ENCODE measurements around the gene ADAMTS17.

The ADAMTS17 gene

DNA sequence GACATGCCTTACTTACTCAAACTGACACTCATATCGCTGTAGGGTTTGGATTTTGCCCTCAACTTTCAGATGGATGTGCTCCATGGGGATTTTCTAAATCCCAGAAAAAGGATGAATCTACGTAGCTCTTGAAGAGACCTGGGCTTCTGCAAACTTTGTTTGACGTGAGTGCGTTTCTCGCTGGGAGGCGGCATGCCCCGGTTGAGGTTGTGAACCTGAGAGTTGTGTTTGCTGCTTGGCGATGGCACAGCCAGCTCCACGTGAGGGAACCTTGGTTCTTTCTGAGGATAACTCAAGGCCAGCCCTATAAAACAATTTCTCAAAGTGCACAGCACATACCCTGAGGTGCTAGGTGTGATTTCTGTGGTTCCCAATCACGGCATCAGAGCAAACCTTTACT lies 209.5 kb downstream of the ADAMTS17 start:
- no peak for DNase-seq
- in situ Hi-C loops (cut with HindIII; ENCODE audit: low pct_ligation_motif_present, low pct_unique_long_range_greater_than_20kb, low sequenced_read_pairs), result no loop called here

DNA sequence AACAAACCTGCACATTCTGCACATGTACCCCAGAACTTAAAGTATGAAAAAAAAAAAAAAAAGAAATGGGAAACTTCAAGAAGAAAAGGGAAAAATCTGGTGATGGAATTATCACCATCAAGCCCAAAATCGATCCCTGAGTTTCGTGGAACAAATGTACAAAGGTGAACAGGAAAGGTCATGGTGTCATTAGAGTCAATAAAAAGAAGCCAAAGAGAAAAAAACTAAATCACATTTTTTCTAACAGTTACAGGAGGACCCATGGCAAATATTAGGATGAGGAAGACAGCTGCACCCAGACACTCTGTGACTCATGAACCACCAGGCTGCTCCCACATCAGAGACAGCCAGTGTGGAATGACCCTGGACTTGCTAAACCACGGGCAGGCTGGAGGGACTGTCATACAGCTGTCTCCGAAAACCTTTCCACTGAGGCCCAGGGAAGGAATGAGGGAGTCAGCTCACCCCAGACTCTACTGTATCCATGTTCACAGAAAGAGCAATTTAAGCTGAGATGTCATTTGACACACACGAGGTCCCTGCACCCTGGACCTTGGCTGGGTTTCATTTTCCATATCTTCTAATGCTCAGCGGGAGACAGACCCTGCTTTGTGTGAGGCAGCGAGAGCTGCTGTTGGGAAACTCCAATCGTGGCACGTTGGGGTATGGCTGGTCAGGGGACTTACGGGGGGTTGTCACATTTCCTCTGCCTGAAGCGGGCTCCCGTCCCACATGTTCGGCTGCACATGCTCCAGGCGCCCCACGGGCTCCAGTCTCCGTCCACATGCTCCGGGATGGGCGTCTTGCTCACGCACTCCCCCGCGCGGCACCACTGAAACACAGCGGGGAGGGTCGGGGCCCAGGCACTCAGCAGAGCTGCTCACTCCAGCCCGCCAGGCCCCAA lies 210.2 kb downstream of the ADAMTS17 start:
- no peak for DNase-seq
- in situ Hi-C loops (cut with HindIII; ENCODE audit: low pct_ligation_motif_present, low pct_unique_long_range_greater_than_20kb, low sequenced_read_pairs), result no loop called here

DNA sequence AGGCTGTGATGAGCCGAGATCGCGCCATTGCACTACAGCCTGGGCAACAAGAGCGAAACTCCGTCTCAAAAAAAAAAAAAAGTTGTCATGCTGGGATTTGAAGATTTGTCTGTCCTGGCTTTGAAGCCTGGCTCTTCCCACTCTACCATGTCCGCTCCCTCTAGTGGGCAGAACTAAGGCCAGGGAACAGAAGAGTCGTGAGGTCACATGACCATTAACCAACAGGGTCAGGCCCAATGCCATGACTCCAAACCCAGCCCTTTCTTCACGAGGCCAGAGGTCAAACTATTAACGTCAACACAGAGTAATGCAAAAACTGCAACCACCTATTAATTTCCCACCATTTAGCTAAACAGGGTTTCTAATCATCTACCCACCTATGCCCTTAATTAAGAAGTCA lies 212.1 kb downstream of the ADAMTS17 start:
- DNase-seq, result no peak
- in situ Hi-C loops (cut with HindIII; ENCODE audit: low pct_ligation_motif_present, low pct_unique_long_range_greater_than_20kb, low sequenced_read_pairs), result no loop called here

DNA sequence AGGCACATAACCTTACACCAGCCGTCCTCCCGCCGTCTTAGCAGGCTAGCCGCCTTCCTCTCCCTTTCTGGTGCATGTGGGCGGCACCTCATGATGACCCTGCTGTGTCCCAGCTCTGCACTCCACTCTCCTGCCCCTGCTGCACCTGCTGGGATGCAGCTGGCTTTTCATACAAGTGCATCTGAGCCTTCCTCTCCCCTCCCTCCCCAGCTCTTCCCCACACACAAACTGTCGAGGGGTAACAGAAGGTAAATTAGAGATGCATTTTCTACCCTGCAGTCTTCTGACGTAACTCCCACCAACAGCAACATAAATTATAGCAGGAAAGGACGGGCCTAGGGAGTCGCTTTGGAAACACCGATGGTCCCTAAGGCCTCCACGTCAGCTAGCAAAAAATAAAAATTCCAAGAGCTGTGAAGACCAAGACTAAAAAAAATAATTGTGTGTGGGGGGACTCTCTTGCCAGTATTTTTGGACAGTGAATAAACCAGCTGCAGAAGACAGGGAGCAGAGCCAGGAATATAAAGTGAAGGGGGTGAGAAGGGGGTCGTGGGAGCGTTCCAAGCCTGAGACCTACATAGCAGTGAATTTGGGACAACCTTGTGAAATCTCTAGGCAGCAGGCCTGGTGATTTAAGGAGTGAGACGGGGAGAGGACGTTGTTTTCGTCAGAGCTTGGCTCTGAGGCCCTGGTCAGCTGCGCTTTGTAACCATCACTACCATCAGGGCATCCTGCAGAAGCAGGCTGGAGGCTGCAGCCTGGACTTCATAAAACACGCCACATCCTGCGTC lies 216.2 kb downstream of the ADAMTS17 start:
- in situ Hi-C loops (cut with HindIII; ENCODE audit: low pct_ligation_motif_present, low pct_unique_long_range_greater_than_20kb, low sequenced_read_pairs), result no loop called here

DNA sequence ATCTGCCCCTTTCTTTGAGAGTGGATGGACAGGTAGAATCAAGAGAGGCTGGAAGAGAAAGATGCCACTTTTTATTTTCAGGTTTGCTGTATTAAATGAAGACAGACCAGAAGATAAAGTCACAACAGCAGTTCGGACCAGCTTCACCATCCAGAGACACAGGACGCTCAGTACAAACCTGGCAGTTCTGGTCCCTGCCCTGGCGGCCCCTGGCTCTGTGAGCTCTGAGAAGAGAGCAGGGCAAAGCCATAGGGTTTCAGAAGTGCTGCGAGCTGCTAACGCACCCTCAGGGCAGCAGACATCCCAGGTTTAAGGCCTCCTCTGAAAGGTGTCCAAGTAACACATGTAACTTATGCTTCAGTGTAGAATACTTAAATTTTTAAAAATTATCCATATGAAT lies 216.8 kb downstream of the ADAMTS17 start:
- DNase-seq, result no peak
- in situ Hi-C loops (cut with HindIII; ENCODE audit: low pct_ligation_motif_present, low pct_unique_long_range_greater_than_20kb, low sequenced_read_pairs), result no loop called here

More for the DNA sequence above, 216.2 kb downstream of the ADAMTS17 start:
- no peak for DNase-seq

DNA sequence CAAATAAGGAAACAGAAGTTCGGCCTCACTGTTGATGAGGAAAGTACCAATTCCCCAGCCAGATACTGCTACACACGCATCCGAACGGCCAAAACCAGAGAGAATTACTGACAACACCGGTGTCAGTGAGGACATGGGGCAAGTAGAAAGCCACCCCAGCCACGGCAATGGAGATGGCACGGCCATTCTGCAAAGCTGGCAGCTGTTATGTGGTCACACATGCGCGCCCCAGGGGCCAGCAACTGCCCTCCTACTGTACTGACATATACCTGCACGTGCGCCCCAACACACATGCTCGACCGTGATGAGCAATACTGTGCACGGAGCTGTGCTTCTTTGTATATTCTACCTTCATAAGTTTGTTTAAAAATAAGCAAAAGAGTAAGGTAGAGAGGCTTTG lies 217.4 kb downstream of the ADAMTS17 start:
- no peak for DNase-seq
- in situ Hi-C loops (cut with HindIII; ENCODE audit: low pct_ligation_motif_present, low pct_unique_long_range_greater_than_20kb, low sequenced_read_pairs), result no loop called here

DNA sequence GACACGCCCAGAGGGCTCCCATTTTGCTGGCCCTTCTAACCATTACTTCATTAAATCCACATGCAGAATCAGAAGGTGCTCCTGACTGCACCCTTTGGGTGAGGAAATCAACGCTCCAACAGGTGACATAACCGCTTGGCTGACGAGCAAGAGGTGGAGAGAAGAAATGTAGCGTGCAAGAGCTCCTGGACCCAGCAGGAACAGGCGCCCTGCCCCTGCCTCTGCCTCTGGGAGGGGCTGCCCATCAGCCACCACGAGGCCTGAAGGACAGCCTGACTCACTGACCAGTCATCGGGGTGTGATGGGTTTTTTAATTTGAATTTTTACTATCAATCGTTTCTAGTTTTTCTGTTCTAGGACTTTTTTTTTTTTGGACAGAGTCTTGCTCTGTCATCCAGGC lies 218.2 kb downstream of the ADAMTS17 start:
- in situ Hi-C loops (cut with HindIII; ENCODE audit: low pct_ligation_motif_present, low pct_unique_long_range_greater_than_20kb, low sequenced_read_pairs), result no loop called here
- no peak for DNase-seq

DNA sequence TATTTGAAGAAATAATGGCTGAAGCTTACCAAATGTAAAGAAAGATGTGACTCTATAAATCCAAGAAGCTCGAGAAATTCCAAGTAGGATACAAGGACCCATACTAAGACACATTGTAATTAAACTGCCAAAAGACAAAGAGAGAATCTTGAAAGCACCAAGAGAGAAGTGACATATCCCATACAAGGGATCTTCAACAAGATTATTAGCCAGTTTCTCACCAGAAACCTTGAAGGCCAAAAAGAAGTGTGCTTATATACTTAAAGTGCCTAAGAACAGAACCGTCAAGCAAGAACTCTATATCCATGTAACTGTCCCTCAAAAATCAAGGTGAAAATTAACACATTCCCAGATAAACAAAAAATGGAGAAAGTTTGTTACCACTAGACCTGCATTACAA lies 220.5 kb downstream of the ADAMTS17 start:
- no peak for DNase-seq
- in situ Hi-C loops (cut with HindIII; ENCODE audit: low pct_ligation_motif_present, low pct_unique_long_range_greater_than_20kb, low sequenced_read_pairs), result no loop called here

DNA sequence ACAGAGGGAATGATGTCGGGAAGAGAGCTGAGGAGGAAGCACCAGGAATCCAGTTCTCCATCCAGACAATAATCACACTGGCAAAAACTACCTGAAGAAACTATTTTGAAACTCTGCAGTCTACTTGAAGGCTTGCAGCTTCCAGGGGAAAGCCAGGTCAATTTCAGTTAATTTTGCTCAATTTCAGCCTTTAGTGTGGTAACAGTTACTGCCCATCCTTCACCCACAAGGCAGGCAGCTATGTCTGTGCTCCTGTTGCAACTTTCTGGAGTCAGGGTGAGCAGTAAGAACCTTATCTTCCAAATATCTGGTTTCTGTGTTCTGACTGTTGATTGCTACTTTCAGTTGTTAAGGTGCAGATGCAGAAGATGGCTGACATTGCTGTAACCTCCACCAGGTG lies 221.7 kb downstream of the ADAMTS17 start:
- in situ Hi-C loops (cut with HindIII; ENCODE audit: low pct_ligation_motif_present, low pct_unique_long_range_greater_than_20kb, low sequenced_read_pairs), result no loop called here
- DNase-seq, result no peak

DNA sequence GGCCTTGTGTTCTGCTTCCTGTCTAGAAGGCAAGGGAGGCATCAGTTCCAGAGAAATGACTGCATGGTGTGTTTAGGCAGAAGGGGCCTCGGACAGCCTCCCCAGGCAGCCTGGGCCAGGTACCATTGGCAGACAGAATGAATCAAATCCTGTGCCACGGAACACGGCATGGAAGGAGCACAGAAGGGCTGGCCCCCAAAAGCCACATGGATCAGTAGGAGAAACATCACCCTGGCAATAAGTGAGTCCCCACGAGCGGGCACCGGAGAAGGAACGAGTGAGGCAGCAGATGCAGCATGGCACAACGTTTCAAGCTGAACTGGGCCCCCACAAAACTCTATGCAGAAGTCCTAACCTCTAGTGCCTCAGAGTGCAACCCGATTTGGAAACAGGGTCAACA lies 223.2 kb downstream of the ADAMTS17 start:
- in situ Hi-C loops (cut with HindIII; ENCODE audit: low pct_ligation_motif_present, low pct_unique_long_range_greater_than_20kb, low sequenced_read_pairs), result no loop called here

DNA sequence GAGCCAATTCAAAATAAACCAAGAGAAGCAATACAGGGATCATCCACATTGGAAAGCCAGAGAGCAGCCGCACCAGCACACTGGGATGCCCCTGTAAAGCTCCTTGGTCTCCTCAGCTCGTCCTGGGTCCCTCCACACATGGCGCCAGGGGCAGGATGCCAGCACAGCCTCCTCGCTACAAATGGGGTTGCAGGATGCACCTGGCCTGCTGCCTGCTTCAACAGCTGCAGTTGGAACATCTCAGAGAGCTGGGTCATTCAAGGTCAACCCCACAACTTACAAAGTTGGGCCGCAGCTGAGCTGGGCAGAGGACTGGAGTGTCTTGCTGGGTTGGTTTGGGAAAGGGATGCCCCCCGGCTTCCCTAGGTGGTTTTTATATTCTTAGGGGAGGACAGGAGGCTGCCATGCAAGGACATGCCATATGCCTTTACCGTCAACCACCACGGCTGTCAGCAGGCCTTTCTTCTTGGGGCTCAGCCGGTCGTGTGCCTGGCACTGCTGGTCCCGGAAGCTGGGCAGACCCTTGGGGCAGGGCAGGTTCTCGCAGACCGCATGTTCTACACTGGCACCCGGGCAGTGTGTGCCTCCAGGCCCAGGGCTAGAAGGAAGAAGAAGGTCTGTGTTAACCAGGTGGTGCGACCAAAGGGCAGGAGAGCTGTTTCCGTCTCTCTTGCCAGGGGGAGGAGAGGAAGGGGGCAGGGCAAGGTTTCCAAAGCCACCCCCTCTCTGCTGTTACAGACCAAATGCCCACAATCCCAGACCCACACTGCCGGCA lies 225.2 kb downstream of the ADAMTS17 start:
- DNase-seq, result no peak
- in situ Hi-C loops (cut with HindIII; ENCODE audit: low pct_ligation_motif_present, low pct_unique_long_range_greater_than_20kb, low sequenced_read_pairs), result no loop called here

More for the DNA sequence above, 223.2 kb downstream of the ADAMTS17 start:
- no peak for DNase-seq

DNA sequence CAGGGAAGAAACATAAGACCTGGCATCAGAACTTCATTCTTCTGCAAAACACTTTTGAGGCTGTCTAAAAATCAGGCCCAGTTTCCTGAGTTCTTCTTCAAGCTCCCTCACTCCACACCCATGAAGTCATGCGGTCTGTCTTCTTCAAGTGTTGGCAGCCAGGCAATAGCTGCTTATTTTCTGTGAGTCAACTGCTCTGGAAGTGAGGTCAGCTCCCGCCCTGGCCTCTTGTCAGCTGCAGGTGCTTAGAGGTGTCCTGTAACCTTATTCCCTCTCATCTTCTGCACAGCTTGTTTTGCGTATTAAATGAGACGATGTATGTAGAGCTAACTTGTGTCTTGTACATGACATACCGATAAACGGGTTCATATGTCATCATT lies 226.1 kb downstream of the ADAMTS17 start:
- no peak for DNase-seq
- in situ Hi-C loops (cut with HindIII; ENCODE audit: low pct_ligation_motif_present, low pct_unique_long_range_greater_than_20kb, low sequenced_read_pairs), result no loop called here

DNA sequence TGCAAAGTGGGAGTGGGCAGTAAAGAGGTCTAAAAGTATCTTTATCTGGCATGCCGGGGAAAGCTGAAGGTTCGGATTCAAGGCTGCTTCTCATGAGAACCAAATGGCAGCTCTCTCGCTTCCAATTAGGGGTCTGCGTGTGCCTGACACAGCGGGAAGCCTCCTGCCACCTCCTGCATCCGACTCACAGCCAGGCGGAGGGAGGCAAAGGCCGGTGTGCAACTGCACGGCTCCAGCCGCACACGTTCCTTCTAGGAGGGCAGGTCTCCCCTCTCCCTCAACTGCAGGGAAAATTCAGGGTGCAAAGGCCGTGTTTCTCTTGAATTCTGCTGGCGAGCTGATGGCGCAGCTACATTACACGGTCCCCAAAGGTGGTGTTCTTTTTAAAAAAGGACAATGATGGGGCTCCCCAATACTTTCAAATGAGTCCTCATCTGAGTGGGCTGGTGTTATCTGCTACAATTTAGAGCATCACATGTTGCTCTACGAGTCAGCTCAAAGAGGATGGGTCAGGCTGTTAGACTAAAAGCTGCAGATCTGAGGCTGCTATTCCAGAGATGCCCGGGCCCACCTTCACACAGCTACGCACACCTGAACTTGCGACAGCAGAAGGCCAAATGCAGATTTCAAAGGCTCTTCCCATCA lies 226.6 kb downstream of the ADAMTS17 start:
- DNase-seq, result no peak
- in situ Hi-C loops (cut with HindIII; ENCODE audit: low pct_ligation_motif_present, low pct_unique_long_range_greater_than_20kb, low sequenced_read_pairs), result no loop called here

DNA sequence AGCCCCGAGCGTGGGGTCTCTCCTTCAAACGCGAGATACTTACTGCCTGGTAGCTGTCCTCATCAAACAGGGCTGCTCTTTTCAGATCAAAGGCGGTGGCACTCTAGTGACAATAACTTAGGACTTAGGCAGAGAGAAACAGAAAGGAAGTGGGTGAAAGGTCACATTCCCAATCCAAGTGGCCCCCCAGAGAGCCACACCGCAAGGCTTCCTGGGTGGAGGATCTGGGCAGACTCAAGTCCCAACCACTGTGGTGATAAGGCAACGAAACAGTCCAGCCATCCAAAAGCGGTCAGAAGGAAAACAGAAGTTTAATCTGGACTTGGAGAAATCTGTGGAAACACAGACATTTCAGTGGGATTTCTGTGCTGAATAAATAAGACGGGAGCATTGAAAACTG lies 227.2 kb downstream of the ADAMTS17 start:
- in situ Hi-C loops (cut with HindIII; ENCODE audit: low pct_ligation_motif_present, low pct_unique_long_range_greater_than_20kb, low sequenced_read_pairs), result no loop called here
- DNase-seq, result no peak

DNA sequence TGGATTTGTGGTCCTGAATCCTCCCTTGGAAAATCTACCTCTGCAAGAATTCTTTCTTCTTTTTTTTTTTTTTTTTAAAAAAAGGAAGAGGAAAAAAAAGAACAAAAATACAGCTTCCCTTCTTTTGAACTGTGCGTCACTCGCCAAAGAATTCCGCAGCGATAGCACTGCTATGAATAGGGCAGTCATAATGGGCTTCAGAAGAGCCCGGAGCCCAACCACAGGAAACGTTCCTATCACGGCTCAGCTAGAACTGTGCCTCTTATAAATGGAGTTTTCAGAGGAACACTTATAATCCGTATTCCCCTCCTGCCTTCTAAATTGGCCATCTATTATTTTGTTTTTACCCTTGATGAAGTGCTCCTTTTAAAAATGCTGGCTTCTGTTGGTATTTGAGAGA lies 227.7 kb downstream of the ADAMTS17 start:
- in situ Hi-C loops (cut with HindIII; ENCODE audit: low pct_ligation_motif_present, low pct_unique_long_range_greater_than_20kb, low sequenced_read_pairs), result no loop called here
- DNase-seq, result no peak

DNA sequence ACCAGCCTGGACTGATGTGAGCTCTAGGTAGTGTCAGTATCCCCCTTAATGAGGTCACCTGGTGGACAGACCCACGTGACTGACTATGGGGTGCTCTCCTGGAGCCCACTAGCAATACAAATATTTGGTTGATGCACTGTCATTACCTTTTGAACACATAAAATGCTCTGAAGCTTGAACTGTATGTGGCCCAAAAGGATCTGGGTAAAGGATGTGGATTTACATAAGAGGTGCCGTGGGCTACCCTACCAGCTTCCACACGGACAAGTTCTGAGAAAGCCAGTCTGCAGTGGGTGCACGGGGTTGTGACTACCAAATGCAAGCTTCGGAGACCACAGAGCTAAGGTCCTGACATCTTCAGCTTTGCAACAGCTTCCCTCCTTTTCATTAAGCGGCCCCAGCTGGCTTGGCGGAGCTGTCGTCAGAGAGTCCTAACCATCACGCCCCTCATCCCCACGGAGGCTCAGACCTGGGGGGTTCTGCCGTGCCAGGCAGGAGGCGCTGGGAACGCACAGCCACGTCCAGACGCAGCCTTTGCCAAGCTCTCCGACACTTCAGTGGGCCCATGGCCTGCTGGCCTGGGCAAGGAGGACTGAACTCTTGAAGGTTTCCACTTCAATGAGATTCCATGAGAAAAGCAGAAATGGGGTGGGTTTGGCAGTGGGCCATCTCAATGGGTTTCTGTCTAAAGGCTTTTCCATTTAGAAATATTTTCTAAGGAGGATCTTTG lies 228.3 kb downstream of the ADAMTS17 start:
- DNase-seq, result no peak
- in situ Hi-C loops (cut with HindIII; ENCODE audit: low pct_ligation_motif_present, low pct_unique_long_range_greater_than_20kb, low sequenced_read_pairs), result no loop called here

DNA sequence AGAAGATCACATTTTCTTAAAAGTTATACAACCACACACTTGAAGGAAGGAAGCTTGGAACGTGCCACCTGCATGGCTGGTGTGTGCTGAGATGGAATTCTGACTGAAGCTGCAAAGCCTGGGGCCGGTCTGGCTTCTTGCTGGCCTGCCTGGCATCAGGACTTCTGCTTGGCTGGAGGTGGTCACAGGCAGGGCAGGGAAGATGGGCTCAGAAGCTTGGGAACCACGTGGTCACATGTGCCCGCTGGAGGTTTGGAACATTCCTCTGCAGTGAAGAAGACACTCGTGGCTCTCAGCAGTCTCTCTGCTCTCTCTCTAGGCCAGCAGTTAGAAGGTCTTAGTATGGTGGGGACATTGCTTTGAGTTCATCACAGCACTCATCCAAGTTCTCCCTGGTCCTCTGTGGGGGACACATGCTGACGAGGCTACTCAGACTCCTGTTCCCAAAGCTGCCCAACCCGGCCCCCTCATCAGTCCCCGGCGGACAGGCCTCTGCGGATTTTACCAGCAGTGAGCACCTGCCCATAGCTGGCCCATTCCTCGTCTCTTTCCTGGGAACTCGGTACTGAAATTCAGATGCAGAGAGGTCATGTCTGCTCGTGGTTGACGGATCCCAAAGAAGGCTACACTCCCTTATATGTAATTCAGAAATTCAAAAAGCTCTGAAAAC lies 229.0 kb downstream of the ADAMTS17 start:
- in situ Hi-C loops (cut with HindIII; ENCODE audit: low pct_ligation_motif_present, low pct_unique_long_range_greater_than_20kb, low sequenced_read_pairs), result no loop called here
- DNase-seq, result no peak

DNA sequence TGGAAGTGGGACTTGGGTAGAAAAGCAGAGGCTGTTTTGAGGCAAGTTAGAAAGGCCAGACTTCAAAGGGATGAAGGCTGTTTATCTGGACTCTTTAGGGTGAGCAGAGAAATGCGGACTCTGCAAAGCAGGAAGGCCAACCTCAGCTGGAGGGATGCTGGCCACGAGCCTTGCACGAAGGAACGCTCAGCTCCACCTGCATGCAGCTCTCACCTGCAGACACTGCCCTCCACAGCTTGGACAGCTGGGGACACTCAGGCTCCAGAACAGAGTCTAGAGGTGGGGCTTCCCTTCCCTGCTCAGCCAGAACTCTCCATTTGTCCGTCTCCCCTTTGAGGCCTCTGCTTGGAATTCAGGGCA lies 229.7 kb downstream of the ADAMTS17 start:
- no peak for DNase-seq
- in situ Hi-C loops (cut with HindIII; ENCODE audit: low pct_ligation_motif_present, low pct_unique_long_range_greater_than_20kb, low sequenced_read_pairs), result no loop called here
